IPS-15b (cell line): ENCODE results near the gene DUSP28.

Experiments used
- H3K27me3 ChIP-seq: one replicate; pipeline ENCODE4 v1.6.1; 2013; ENCODE audit warnings: low read length; ENCODE audit not compliant: control insufficient read depth, insufficient read depth
- H3K36me3 ChIP-seq: one replicate; pipeline ENCODE4 v1.6.1; 2013; ENCODE audit warnings: low read length; ENCODE audit not compliant: control insufficient read depth, insufficient read depth
- H3K4me1 ChIP-seq: one replicate; pipeline ENCODE4 v1.6.1; 2013; ENCODE audit warnings: mild to moderate bottlenecking, low read length; ENCODE audit not compliant: control insufficient read depth, insufficient read depth
- H3K4me3 ChIP-seq: one replicate; pipeline ENCODE4 v1.5.1; 2013; ENCODE audit warnings: low read depth, low read length
- H3K9ac ChIP-seq: one replicate; pipeline ENCODE4 v1.6.1; 2013; ENCODE audit warnings: low read depth, mild to moderate bottlenecking, low read length
- H3K9me3 ChIP-seq: one replicate; pipeline ENCODE4 v1.6.1; 2013; ENCODE audit warnings: mild to moderate bottlenecking, low read length; ENCODE audit not compliant: control insufficient read depth, insufficient read depth

The DUSP28 gene, protein sequence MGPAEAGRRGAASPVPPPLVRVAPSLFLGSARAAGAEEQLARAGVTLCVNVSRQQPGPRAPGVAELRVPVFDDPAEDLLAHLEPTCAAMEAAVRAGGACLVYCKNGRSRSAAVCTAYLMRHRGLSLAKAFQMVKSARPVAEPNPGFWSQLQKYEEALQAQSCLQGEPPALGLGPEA

GRCh38 chr2:240560084-240560479 lies at the start of gene DUSP28:
Gene DUSP28, plus strand, starts transcription at chr2:240560357. Its CDS starts 328 bp downstream, at chr2:240560685.
- H3K27me3 ChIP-seq, result peaks cover 26% of the 10 kb centered on the region
- no peaks in the 10 kb centered on the region for H3K36me3 ChIP-seq
- H3K4me3 ChIP-seq, result peak within 1 kb of the TSS; percentile 67
- peak within 1 kb of the TSS; percentile 54 for H3K9ac ChIP-seq
- H3K4me1 ChIP-seq, result no peaks in the 10 kb centered on the region
- H3K9me3 ChIP-seq, result no peaks in the 10 kb centered on the region

GRCh38 chr2:240510513-240511210 lies 49.5 kb upstream of the DUSP28 start:
- Histone ChIP-seq H3K27me3 (no peaks in the 10 kb centered on the region), H3K4me3 (no peak overlapping the region), H3K9me3 (no peaks in the 10 kb centered on the region), H3K36me3 (no peaks in the 10 kb centered on the region), H3K9ac (no peak overlapping the region), H3K4me1 (no peaks in the 10 kb centered on the region)

- no peaks in the 10 kb centered on the region for H3K4me1 ChIP-seq
- no peak overlapping the region for H3K9ac ChIP-seq
- H3K36me3 ChIP-seq, result no peaks in the 10 kb centered on the region
- H3K4me3 ChIP-seq, result no peak overlapping the region
- H3K9me3 ChIP-seq, result no peaks in the 10 kb centered on the region
- H3K27me3 ChIP-seq, result no peaks in the 10 kb centered on the region
Observed at GRCh38 chr2:240511351-240512108, 48.6 kb upstream of the DUSP28 start.

DNA sequence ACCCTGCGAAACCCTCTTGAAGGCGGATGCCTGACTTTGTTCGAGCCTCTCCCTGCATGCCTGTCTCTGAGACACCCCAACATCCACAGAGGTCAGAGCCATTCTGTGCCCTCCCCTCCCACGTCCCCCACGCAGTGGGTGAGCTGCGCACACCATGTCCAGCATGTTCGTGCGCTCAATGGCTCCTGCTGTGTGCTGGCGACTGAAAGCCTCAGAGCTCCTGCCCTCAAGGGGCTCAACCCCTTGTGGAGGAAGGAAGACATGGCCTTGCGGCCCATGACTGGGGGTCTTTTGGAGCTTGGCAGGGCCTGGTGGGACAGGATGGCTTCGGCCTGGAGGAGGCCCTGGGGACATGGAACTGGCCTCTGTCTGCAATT lies 48.1 kb upstream of the DUSP28 start:
- no peak overlapping the region for H3K9ac ChIP-seq
- no peaks in the 10 kb centered on the region for H3K36me3 ChIP-seq
- H3K4me1 ChIP-seq, result no peaks in the 10 kb centered on the region
- no peak overlapping the region for H3K4me3 ChIP-seq
- H3K9me3 ChIP-seq, result no peaks in the 10 kb centered on the region
- H3K27me3 ChIP-seq, result no peaks in the 10 kb centered on the region

DNA sequence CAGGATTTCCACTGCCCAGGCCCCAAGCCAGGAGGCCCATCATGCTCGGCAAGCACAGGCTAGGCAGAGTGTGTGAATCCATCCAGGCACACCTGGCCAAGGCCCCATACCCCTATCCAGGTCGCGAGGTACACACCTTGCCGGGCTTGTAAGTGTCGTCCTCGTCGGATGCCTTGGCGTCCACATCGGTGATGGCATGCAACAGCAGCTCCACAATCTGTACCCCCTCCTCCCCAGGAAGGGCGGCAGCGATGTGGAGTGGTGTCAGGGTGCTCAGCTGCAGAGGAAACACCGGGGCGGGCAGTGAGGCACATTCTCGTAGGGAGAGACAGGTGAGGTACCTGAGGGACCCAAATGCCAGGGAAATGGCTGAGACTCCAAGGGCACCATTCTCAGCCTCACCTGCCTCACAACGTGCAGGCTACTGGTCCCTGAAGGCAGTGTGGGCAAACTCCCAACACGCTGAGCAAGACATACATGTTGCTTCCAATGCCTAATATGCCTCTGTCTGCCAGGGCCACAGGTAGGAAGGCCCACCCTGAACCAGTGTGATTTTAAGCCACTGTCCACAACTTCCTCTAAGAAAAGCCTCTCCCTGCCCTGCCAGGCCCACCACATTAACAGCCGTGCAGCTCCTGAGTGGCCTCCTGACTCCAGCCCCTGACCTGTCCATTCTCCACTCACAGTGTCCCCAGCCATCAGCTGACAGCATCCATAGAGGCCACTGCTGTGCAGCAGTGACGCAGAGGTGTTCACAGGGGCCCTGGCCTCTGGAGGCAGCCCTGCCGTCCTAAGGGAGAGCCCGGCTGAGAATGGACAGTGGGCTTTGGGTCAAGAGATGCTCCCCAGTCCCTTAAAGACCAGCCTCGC lies 47.3 kb upstream of the DUSP28 start:
- H3K4me1 ChIP-seq, result no peaks in the 10 kb centered on the region
- peaks cover 2% of the 10 kb centered on the region for H3K27me3 ChIP-seq
- H3K36me3 ChIP-seq, result no peaks in the 10 kb centered on the region
- no peak overlapping the region for H3K9ac ChIP-seq
- no peak overlapping the region for H3K4me3 ChIP-seq
- no peaks in the 10 kb centered on the region for H3K9me3 ChIP-seq

DNA sequence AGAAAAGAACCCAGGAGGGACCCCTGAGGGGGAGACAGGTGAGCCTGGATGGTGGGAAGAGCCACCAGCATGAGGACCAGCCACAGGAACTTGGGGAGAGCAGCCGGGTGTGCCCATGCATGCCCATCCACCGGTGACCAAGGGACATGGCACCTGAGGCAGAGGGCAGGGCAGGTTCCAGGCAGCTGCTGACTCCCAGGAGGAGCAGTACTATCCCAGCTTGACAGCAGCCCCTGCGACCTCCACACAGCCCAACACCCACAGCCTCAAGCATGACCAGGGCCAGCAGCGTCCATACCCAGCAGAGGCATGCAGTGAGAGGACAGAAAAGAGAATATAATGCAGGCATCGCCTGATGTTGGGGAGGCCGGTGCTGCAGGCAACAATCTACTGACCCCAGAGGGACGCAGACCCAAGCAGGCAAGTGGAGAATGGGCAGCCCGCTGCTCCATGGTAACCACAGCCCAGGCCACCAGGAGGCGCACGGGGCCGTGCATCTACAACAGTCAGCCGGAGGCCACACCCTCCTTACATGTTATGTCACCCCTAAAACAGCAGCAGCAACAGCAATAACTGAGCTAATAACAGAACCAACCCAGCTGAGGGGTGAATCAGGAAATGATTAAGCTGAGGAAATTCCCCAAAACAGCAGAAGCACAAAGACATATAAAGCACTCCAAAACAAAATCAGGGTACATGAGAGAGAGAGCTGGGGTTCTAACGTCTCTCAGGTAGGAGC lies 46.4 kb upstream of the DUSP28 start:
- Histone ChIP-seq H3K4me1 (no peaks in the 10 kb centered on the region), H3K9ac (no peak overlapping the region), H3K4me3 (no peak overlapping the region)

DNA sequence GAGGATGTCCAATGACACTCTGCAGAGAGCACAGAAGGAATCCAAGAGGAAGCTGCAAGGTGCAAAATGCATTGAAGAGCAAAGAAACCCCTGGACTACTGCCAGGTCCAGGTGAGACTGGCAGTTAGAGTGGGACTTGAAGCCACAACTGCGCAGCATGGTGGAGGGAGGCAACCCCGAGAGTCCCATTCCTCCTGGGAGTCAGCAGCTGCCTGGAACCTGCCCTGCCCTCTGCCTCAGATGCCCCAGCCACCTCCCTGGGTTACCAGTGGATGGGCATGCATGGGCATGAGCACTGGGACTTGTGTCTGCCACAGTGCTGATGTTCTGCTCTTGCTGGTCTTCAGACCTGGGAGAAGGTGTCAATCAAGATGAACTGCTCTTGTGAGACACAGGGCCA lies 45.5 kb upstream of the DUSP28 start:
- Histone ChIP-seq H3K4me3 (no peak overlapping the region), H3K4me1 (no peaks in the 10 kb centered on the region), H3K36me3 (no peaks in the 10 kb centered on the region), H3K9me3 (no peaks in the 10 kb centered on the region), H3K9ac (no peak overlapping the region), H3K27me3 (peaks cover 17% of the 10 kb centered on the region)

More for the DNA sequence above, 46.4 kb upstream of the DUSP28 start:
- H3K9me3 ChIP-seq, result no peaks in the 10 kb centered on the region
- H3K36me3 ChIP-seq, result no peaks in the 10 kb centered on the region
- H3K27me3 ChIP-seq, result peaks cover 8% of the 10 kb centered on the region

DNA sequence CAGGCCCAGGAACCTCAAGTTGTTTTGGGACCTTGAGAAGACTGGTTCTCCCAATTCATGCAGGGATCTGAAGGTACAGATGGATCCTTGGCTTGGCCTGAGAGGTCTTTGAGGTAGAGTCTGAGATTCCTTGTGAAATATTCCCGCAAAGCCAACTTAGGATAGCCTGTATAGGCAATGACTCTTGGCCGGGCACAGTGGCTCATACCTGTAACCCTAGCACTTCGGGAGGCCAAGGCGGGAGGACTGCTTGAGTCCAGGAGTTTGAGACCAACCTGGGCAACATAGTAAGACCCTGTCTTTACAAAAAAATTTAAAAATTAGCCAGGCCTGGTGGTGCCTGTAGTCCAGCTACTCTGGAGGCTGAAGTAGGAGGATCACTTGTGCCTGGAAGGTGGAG lies 42.8 kb upstream of the DUSP28 start:
- Histone ChIP-seq H3K9ac (no peak overlapping the region), H3K36me3 (no peaks in the 10 kb centered on the region), H3K9me3 (no peaks in the 10 kb centered on the region), H3K4me1 (peaks cover 3% of the 10 kb centered on the region), H3K4me3 (no peak overlapping the region), H3K27me3 (peaks cover 30% of the 10 kb centered on the region)

DNA sequence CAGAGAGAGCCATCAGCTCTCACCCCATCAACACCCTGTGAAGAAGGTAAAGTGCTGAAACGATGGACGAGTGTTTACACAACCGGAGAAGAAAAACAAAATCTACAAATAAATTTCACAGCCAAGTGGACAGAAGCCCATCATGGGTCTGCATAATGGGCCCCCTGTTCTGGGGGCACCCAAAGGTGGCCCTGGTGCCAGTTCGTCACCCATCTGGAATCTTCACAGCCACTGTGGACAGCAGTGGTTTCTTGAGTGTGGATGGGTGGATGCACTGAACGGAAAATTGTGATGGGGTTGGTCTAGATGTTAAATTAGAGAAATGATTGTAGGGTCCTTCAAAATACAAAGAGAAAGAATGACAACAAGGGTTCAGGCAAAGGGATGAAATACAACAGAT lies 41.2 kb upstream of the DUSP28 start:
- H3K9ac ChIP-seq, result no peak overlapping the region
- peaks cover 3% of the 10 kb centered on the region for H3K4me1 ChIP-seq
- peaks cover 30% of the 10 kb centered on the region for H3K27me3 ChIP-seq
- peaks cover 8% of the 10 kb centered on the region for H3K36me3 ChIP-seq
- H3K4me3 ChIP-seq, result no peak overlapping the region
- no peaks in the 10 kb centered on the region for H3K9me3 ChIP-seq

- Histone ChIP-seq H3K36me3 (peaks cover 8% of the 10 kb centered on the region), H3K4me3 (peak overlapping the region; percentile 30)
Observed at GRCh38 chr2:240519396-240520129, 40.6 kb upstream of the DUSP28 start.

More at GRCh38 chr2:240519396-240520129, 40.6 kb upstream of the DUSP28 start:
- no peaks in the 10 kb centered on the region for H3K9me3 ChIP-seq
- peaks cover 3% of the 10 kb centered on the region for H3K4me1 ChIP-seq
- H3K27me3 ChIP-seq, result peaks cover 30% of the 10 kb centered on the region
- H3K9ac ChIP-seq, result no peak overlapping the region
